Suprapubic skin (tissue), 4 donors: ENCODE results near the gene TAS1R1. TPM values are rescaled to one million over a fixed set of nuclear protein-coding genes. Genes with fewer than 3 reads are reported as not detected.

Experiments used
- DNase-seq, 2 donors: peaks; one replicate each; pipeline ENCODE4 v3.0.0-alpha.2; 2019; ENCODE audit warnings: low spot score in 2 of 2
- H3K27ac ChIP-seq: fragments of 200-600 bp; sonication (generic); one replicate; pipeline ENCODE4 v1.5.1; 2019
- H3K27me3 ChIP-seq: fragments of 200-600 bp; sonication (generic); one replicate; pipeline ENCODE4 v1.5.1; 2019
- H3K36me3 ChIP-seq: fragments of 200-600 bp; sonication (generic); one replicate; pipeline ENCODE4 v1.5.1; 2019
- H3K4me1 ChIP-seq: fragments of 200-600 bp; sonication (generic); one replicate; pipeline ENCODE4 v1.5.1; 2019
- H3K4me3 ChIP-seq: fragments of 200-600 bp; sonication (generic); one replicate; pipeline ENCODE4 v1.5.1; 2019; ENCODE audit warnings: mild to moderate bottlenecking
- H3K9me3 ChIP-seq: fragments of 200-600 bp; sonication (generic); one replicate; pipeline ENCODE4 v1.5.1; 2019
- CTCF ChIP-seq, 2 donors: fragments of 200-600 bp in 1 of 2; fragments of 450-650 bp in 1 of 2; sonication (generic) in 1 of 2; IDR thresholded peaks; one replicate each; pipeline ENCODE4 v1.5.1; 2016 to 2019; ENCODE audit warnings: antibody characterized with exemption in 2 of 2, mild to moderate bottlenecking in 1 of 2, moderate library complexity in 1 of 2
- EP300 ChIP-seq: sonication (generic); formaldehyde crosslinking; IDR thresholded peaks from one replicate; pipeline ENCODE4 v1.6.1; 2017; ENCODE audit warnings: antibody characterized with exemption
- POLR2A ChIP-seq, 2 donors: fragments of 450-650 bp; IDR thresholded peaks; one replicate each; pipeline ENCODE4 v1.6.1; 2017; ENCODE audit warnings: antibody characterized with exemption in 2 of 2, mild to moderate bottlenecking in 2 of 2, moderate library complexity in 2 of 2
- POLR2AphosphoS5 ChIP-seq, 3 donors: sonication (generic); formaldehyde crosslinking; IDR thresholded peaks; one replicate each; pipeline ENCODE4 v1.6.1; 2017; ENCODE audit warnings: antibody characterized with exemption in 3 of 3
- WGBS: methylation state at CpG from one replicate; pipeline ENCODE4 v1.1.5; 2018; 5-methylcytosine and 5-hydroxymethylcytosine counted together
- total RNA-seq, 4 donors: library from RNA; depleted of rRNA; stranded (reverse); fragments of >200 nt; gene quantifications; one replicate each; pipeline ENCODE4 v1.1.0, GENCODE V29; 2016

Gene TAS1R1
- total RNA-seq, 4 donors from 2014 or later, result 0.40 to 0.45 TPM; not detected in 2

DNA sequence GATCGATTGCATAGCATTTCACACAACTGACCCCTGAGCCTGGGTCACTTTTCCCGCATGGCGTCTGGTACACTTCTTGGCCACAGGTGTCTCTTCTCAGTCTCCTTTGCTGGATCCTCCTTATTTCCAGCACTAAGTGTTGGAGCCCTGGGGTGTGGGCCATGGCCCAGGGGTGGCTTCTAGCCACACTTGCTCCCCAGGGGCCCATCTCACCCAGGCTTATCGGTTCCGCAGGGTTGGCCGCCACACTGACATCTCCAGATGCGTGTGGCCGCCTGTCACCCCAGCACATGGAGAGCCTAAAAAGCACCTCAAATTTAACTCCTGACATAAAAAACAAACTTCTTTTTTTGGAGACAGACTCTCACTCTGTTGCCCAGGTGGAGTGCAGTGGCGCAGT lies 71.9 kb downstream of the TAS1R1 start:
- Histone ChIP-seq H3K36me3 (peaks cover 48% of the 10 kb centered on the region), H3K4me3 (no peak overlapping the region)
- no peak for TF ChIP-seq CTCF (IDR thresholded peaks at IDR 0.05)

DNA sequence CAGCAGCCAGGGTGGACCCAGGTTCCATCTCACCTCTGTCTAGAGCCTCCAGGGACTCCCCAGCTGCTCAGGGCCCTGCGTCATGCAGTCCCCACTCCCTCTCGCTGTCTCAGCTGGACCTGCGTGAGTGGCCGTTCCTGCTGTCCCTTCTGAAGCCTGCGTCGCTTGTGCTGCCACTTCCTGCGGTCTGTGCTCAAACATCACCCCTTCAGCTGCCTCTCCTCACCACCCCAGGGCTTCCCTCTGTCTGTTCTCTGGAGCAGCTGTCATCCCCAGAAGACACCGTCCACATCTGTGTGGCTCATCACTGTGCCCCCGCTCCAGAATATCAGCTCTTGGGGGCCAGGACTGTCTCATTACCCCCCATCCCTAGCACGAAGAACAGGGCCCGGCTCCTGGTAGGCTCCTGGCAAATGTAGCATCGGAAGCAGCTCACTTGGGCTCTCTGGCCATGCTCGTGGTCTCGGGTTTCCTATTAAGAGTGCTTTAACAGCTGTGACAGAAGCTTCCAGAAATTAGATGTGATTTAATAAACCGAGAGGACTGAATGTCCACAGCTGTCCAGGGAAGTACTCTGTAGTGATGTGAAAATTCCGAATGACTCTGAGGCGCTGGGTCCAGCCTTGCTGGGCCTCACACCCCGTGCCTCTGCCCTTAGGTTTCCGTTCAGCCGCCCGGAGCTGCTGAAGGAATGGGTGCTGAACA lies 72.9 kb downstream of the TAS1R1 start:
- Histone ChIP-seq H3K27me3 (no peaks in the 10 kb centered on the region), H3K9me3 (no peaks in the 10 kb centered on the region), H3K36me3 (peaks cover 55% of the 10 kb centered on the region), H3K27ac (no peak overlapping the region), H3K4me3 (no peak overlapping the region), H3K4me1 (peaks cover 22% of the 10 kb centered on the region)
- WGBS, result 93% methylated on average over 20 of the region's 21 CpGs
- DNase-seq, result no peak
- TF ChIP-seq POLR2A (IDR thresholded peaks at IDR 0.05) (no peak), POLR2AphosphoS5 (IDR thresholded peaks at IDR 0.05) (no peak), EP300 (no peak), CTCF (IDR thresholded peaks at IDR 0.05) (no peak)

More for the DNA sequence above, 71.9 kb downstream of the TAS1R1 start:
- H3K4me1 ChIP-seq, result peaks cover 22% of the 10 kb centered on the region
- no peak for DNase-seq
- no peaks in the 10 kb centered on the region for H3K27me3 ChIP-seq
- 95% methylated on average over 9 of the region's 9 CpGs for WGBS
- no peaks in the 10 kb centered on the region for H3K9me3 ChIP-seq
- no peak overlapping the region for H3K27ac ChIP-seq

GRCh38 chr1:6628971-6629479 lies 73.9 kb downstream of the TAS1R1 start:
- H3K27ac ChIP-seq, result no peak overlapping the region
- H3K36me3 ChIP-seq, result peaks cover 65% of the 10 kb centered on the region
- no peaks in the 10 kb centered on the region for H3K9me3 ChIP-seq
- WGBS, result 86% methylated on average over 12 of the region's 12 CpGs
- H3K4me3 ChIP-seq, result no peak overlapping the region
- DNase-seq, result no peak
- no peaks in the 10 kb centered on the region for H3K27me3 ChIP-seq
- peaks cover 17% of the 10 kb centered on the region for H3K4me1 ChIP-seq
- TF ChIP-seq EP300 (no peak), POLR2AphosphoS5 (IDR thresholded peaks at IDR 0.05) (no peak), POLR2A (IDR thresholded peaks at IDR 0.05) (no peak), CTCF (IDR thresholded peaks at IDR 0.05) (no peak)

Other genes with a start within 250 kb of the TAS1R1 start
- gene ACOT7, start 161.5 kb upstream of the TAS1R1 start, total RNA-seq, result 10 to 100 TPM in 3 of 4 donors, 1 to 10 TPM in 1; 8.4 to 40.5 (median 26.7) TPM
- 10 to 100 TPM; 18.2 to 36.4 (median 24.9) TPM for gene HES2, start 135.4 kb upstream of the TAS1R1 start, total RNA-seq
- 10 to 100 TPM; 37.6 to 54.4 (median 48.8) TPM for gene ESPN, start 130.5 kb upstream of the TAS1R1 start, total RNA-seq
- gene TNFRSF25, start 89.1 kb upstream of the TAS1R1 start, total RNA-seq, result 100 to 1,000 TPM in 2 of 4 donors, 10 to 100 TPM in 2; 66.8 to 411 (median 99.5) TPM
- 100 to 1,000 TPM in 2 of 4 donors, 10 to 100 TPM in 2; 76.3 to 347 (median 107) TPM for gene PLEKHG5, start 63.6 kb upstream of the TAS1R1 start, total RNA-seq
- 10 to 100 TPM; 19.4 to 33.6 (median 27.5) TPM for gene NOL9, start 794 bp upstream of the TAS1R1 start, total RNA-seq
- 10 to 100 TPM; 17.8 to 26.7 (median 21.6) TPM for gene ZBTB48, start 24.7 kb downstream of the TAS1R1 start, total RNA-seq
- 100 to 1,000 TPM; 105 to 125 (median 118) TPM for gene KLHL21, start 47.6 kb downstream of the TAS1R1 start, total RNA-seq
- 10 to 100 TPM; 12.6 to 21.7 (median 17.0) TPM for gene PHF13, start 58.4 kb downstream of the TAS1R1 start, total RNA-seq
- 10 to 100 TPM; 13.2 to 31.8 (median 24.8) TPM for gene THAP3, start 69.6 kb downstream of the TAS1R1 start, total RNA-seq
- gene DNAJC11, start 146.5 kb downstream of the TAS1R1 start, total RNA-seq, result 10 to 100 TPM; 22.9 to 53.0 (median 31.4) TPM
- gene CAMTA1, start 230.1 kb downstream of the TAS1R1 start, total RNA-seq, result 10 to 100 TPM; 40.4 to 54.1 (median 46.6) TPM